H1 (cell line): ENCODE data around the gene CEL. TPM values are rescaled to one million over a fixed set of nuclear protein-coding genes. Genes with fewer than 3 reads are reported as not detected.

ENCODE experiments used
- CTCF ChIA-PET: fragments of 300-600 bp; sonication (Branson Sonifier 250); formaldehyde crosslinking; loops from one replicate; lab custom pipeline; 2021; ENCODE audit not compliant: partially characterized antibody; lab: Charles Lee
- POLR2A ChIA-PET: fragments of 300-600 bp; sonication (Branson Sonifier 250); formaldehyde crosslinking; loops from one replicate; lab custom pipeline; 2021; ENCODE audit warnings: inconsistent platforms; ENCODE audit not compliant: partially characterized antibody; lab: Charles Lee
- DNase-seq, 2 experiments: peaks; one replicate each; pipeline versions ENCODE4 v3.0.0 to v3.0.0-alpha.2; 2010 to 2022; ENCODE audit warnings: low spot score in 2 of 2, low read depth in 1 of 2, mixed read lengths in 1 of 2
- FAIRE-seq: peaks from 2 replicates; lab custom pipeline; 2011; peaks lifted over from hg19 to GRCh38; lab: Jason Lieb, UNC
- H2AFZ ChIP-seq: 2 replicates; pipeline ENCODE4 v1.8.1; 2012; ENCODE audit warnings: low read length, inconsistent platforms
- H2AK5ac ChIP-seq: 2 replicates; pipeline ENCODE4 v1.6.1; 2013; ENCODE audit warnings: low read depth, low read length
- H2BK120ac ChIP-seq: replicated peaks from 2 replicates; pipeline ENCODE3; 2013; ENCODE audit warnings: low read depth, low read length, inconsistent platforms
- H2BK12ac ChIP-seq: 2 replicates; pipeline ENCODE4 v1.6.1; 2013; ENCODE audit warnings: low read depth, low read length
- H2BK15ac ChIP-seq: 2 replicates; pipeline ENCODE4 v1.6.1; 2013; ENCODE audit warnings: low read length
- H2BK20ac ChIP-seq: 2 replicates; pipeline ENCODE4 v1.6.1; 2013; ENCODE audit warnings: low read length
- H2BK5ac ChIP-seq: 2 replicates; pipeline ENCODE4 v1.6.1; 2013; ENCODE audit warnings: low read depth, low read length
- H3K14ac ChIP-seq: 2 replicates; pipeline ENCODE4 v1.6.1; 2013; ENCODE audit warnings: inconsistent platforms; ENCODE audit not compliant: insufficient read length
- H3K18ac ChIP-seq: 2 replicates; pipeline ENCODE4 v1.6.1; 2013; ENCODE audit warnings: low read length; ENCODE audit errors: extremely low read depth
- H3K23ac ChIP-seq: 2 replicates; pipeline ENCODE4 v1.6.1; 2013; ENCODE audit warnings: inconsistent platforms; ENCODE audit not compliant: insufficient read length
- H3K23me2 ChIP-seq: 2 replicates; pipeline ENCODE4 v1.6.1; 2013; ENCODE audit warnings: low read depth, low read length
- H3K27ac ChIP-seq: 2 replicates; pipeline ENCODE4 v1.6.1; 2011; ENCODE audit warnings: low read depth, low read length, inconsistent platforms
- H3K27me3 ChIP-seq, 4 experiments: replicated peaks in 1 of 4; 1 replicate in 1 of 4; 2 replicates in 3 of 4; pipeline versions ENCODE4 v1.6.1 to v1.8.1; 2011 to 2013; ENCODE audit warnings: low read length in 3 of 4, mild to moderate bottlenecking in 3 of 4, inconsistent platforms in 2 of 4, mixed read lengths in 2 of 4, moderate library complexity in 1 of 4; ENCODE audit not compliant: control insufficient read depth in 3 of 4, insufficient read depth in 3 of 4; ENCODE audit errors: extremely low read depth in 1 of 4
- H3K36me3 ChIP-seq, 4 experiments: 2 replicates each; pipeline versions ENCODE4 v1.6.1 to v1.8.1; 2011 to 2013; ENCODE audit warnings: mild to moderate bottlenecking in 4 of 4, low read length in 3 of 4, moderate library complexity in 2 of 4, control low read depth in 1 of 4, inconsistent platforms in 1 of 4; ENCODE audit not compliant: insufficient read depth in 4 of 4, control insufficient read depth in 2 of 4
- H3K4ac ChIP-seq: replicated peaks from 2 replicates; pipeline ENCODE3; 2013; ENCODE audit warnings: low read length, low read depth, mixed read lengths, inconsistent platforms; ENCODE audit not compliant: insufficient read length
- H3K4me1 ChIP-seq, 4 experiments: replicated peaks in 1 of 4; 1 replicate in 1 of 4; 2 replicates in 3 of 4; pipeline versions ENCODE4 v1.6.1 to v1.8.1; 2011 to 2013; ENCODE audit warnings: low read length in 3 of 4, inconsistent platforms in 2 of 4, mixed read lengths in 1 of 4; ENCODE audit not compliant: insufficient read depth in 4 of 4, control insufficient read depth in 3 of 4
- H3K4me2 ChIP-seq, 2 experiments: 2 replicates each; pipeline versions ENCODE4 v1.6.1 to v1.8.1; 2011 to 2013; ENCODE audit warnings: low read depth in 2 of 2, low read length in 2 of 2, control low read depth in 1 of 2, inconsistent platforms in 1 of 2, mild to moderate bottlenecking in 1 of 2; ENCODE audit not compliant: insufficient read depth in 1 of 2
- H3K4me3 ChIP-seq, 4 experiments: fragments of 200-600, 300-600 bp in 1 of 4; sonication (generic), shearing (Covaris generic), sonication (Bioruptor Twin) in 1 of 4; 2 replicates each; pipeline versions ENCODE4 v1.5.1 to v1.8.1; 2011 to 2016; ENCODE audit warnings: low read length in 4 of 4, low read depth in 3 of 4, control low read depth in 2 of 4, inconsistent platforms in 2 of 4, mild to moderate bottlenecking in 2 of 4, mixed read lengths in 1 of 4, moderate library complexity in 1 of 4; ENCODE audit not compliant: insufficient read depth in 2 of 4; ENCODE audit errors: extremely low read depth in 1 of 4
- H3K56ac ChIP-seq: replicated peaks from 2 replicates; pipeline ENCODE3; 2013; ENCODE audit warnings: low read depth, mild to moderate bottlenecking, mixed read lengths, low read length, inconsistent platforms; ENCODE audit not compliant: insufficient read length
- H3K79me1 ChIP-seq: 2 replicates; pipeline ENCODE4 v1.6.1; 2013; ENCODE audit warnings: low read depth, low read length, control low read depth
- H3K79me2 ChIP-seq, 2 experiments: 2 replicates each; pipeline versions ENCODE4 v1.6.1 to v1.8.1; 2012 to 2013; ENCODE audit warnings: low read length in 2 of 2, mild to moderate bottlenecking in 2 of 2, inconsistent platforms in 1 of 2; ENCODE audit not compliant: insufficient read depth in 2 of 2, control insufficient read depth in 1 of 2
- H3K9ac ChIP-seq, 4 experiments: replicated peaks in 1 of 4; 1 replicate in 1 of 4; 2 replicates in 3 of 4; pipeline versions ENCODE4 v1.6.1 to v1.8.1; 2011 to 2013; ENCODE audit warnings: low read depth in 3 of 4, low read length in 3 of 4, control low read depth in 2 of 4, mild to moderate bottlenecking in 2 of 4, moderate library complexity in 2 of 4, inconsistent platforms in 1 of 4; ENCODE audit errors: extremely low read depth in 1 of 4
- H3K9me3 ChIP-seq, 2 experiments: 2 replicates each; pipeline versions ENCODE4 v1.6.1 to v1.8.1; 2012 to 2013; ENCODE audit warnings: mild to moderate bottlenecking in 2 of 2, moderate library complexity in 2 of 2, control low read depth in 1 of 2, inconsistent platforms in 1 of 2, low read depth in 1 of 2, low read length in 1 of 2, mixed read lengths in 1 of 2; ENCODE audit not compliant: insufficient read depth in 2 of 2
- H4K20me1 ChIP-seq, 2 experiments: replicated peaks in 1 of 2; 2 replicates each; pipeline versions ENCODE3 to v1.8.1; 2011 to 2013; ENCODE audit warnings: inconsistent platforms in 2 of 2, low read length in 2 of 2, mild to moderate bottlenecking in 1 of 2; ENCODE audit not compliant: insufficient read depth in 2 of 2, control insufficient read depth in 1 of 2
- H4K5ac ChIP-seq: 2 replicates; pipeline ENCODE4 v1.6.1; 2013; ENCODE audit warnings: low read length, low read depth, mixed read lengths, inconsistent platforms; ENCODE audit not compliant: insufficient read length
- H4K8ac ChIP-seq: 2 replicates; pipeline ENCODE4 v1.8.0; 2013; ENCODE audit warnings: mild to moderate bottlenecking, moderate library complexity, low read length, inconsistent platforms; ENCODE audit not compliant: insufficient read depth; ENCODE audit errors: extremely low read depth
- H4K91ac ChIP-seq: replicated peaks from 2 replicates; pipeline ENCODE3; 2013; ENCODE audit warnings: low read length, mixed read lengths, inconsistent platforms; ENCODE audit not compliant: insufficient read length
- SIX5 ChIP-seq: IDR thresholded peaks from 2 replicates; pipeline ENCODE4 v1.6.1; 2011; ENCODE audit warnings: mild to moderate bottlenecking, low read depth, low read length
- WGBS, 2 experiments: shearing (Covaris generic) in 1 of 2; methylation state at CpG; one replicate each; pipeline versions ENCODE4 v1.1.6 to v1.1.7; 2013 to 2015; ENCODE audit warnings: low lambda C conversion rate in 2 of 2, mixed read lengths in 2 of 2, inconsistent platforms in 1 of 2, low coverage in 1 of 2, missing lambda C conversion rate in 1 of 2; ENCODE audit not compliant: insufficient replicate concordance in 2 of 2, insufficient coverage in 1 of 2, insufficient read length in 1 of 2; ENCODE audit errors: extremely low coverage in 1 of 2, missing lambda C conversion rate in 1 of 2; 5-methylcytosine and 5-hydroxymethylcytosine counted together
- polyA plus RNA-seq, 7 experiments: library from polyadenylated mRNA; depleted of rRNA in 3 of 7; stranded (reverse) in 5 of 7; unstranded in 2 of 7; fragments of >200 nt in 5 of 7; fragments of 200-250 nt in 2 of 7; gene quantifications; 1 replicate in 5 of 7; 2 replicates in 1 of 7; 4 replicates in 1 of 7; pipeline versions ENCODE4 v1.2.1 to v1.2.3, GENCODE V29; 2011 to 2013; ENCODE audit warnings: missing spikeins in 2 of 7, mixed read lengths in 2 of 7
- total RNA-seq: library from RNA; stranded (reverse); fragmentation: NEBNext Ultra II Directional; extraction: Animal tissue kit (Norgen Biotek cat#: 25700); gene quantifications from 2 replicates; pipeline ENCODE4 v1.2.1, GENCODE V29; 2021

CEL gene
- total and polyA plus RNA-seq, 2 of the 8 experiments (the other 6 are each of a cell fraction or from before 2014, with no cell fraction given) = 1.8 to 3.4 TPM

DNA sequence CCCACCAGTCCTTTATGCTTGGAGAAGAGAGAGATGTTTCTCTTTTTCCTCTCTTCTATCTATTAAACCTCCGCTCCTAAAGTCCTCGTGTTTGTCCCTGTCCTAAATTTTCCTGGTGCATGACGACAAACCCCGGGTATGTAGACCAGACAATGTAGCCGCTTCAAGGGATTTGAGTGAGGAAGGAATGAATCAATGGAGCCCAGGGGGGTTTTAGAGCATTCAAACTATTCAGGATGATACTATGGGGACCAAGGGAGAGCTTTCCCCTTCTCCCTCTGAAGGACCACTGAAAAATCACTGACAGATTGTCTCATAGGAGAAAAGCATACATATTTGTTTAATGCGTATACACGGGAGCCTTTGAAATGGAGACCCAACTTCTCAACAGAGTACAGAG, 18.4 kb downstream of the CEL start:
- Histone ChIP-seq H3K23ac (no peak overlapping the region), H3K79me1 (no peaks in the 10 kb centered on the region), H4K20me1 (no peaks in the 10 kb centered on the region), H2BK5ac (no peak overlapping the region), H4K91ac (no peak overlapping the region), H3K14ac (no peak overlapping the region), H3K4me1 (no peaks in the 10 kb centered on the region), H3K4ac (no peak overlapping the region), H2AK5ac (no peak overlapping the region), H3K9ac (no peak overlapping the region), H3K9me3 (no peaks in the 10 kb centered on the region), H4K8ac (no peak overlapping the region), H3K79me2 (no peaks in the 10 kb centered on the region), H3K18ac (no peak overlapping the region), H3K56ac (no peak overlapping the region), H3K4me2 (no peak overlapping the region), H2BK15ac (no peak overlapping the region), H3K36me3 (no peaks in the 10 kb centered on the region), H3K27me3 (no peaks in the 10 kb centered on the region), H3K23me2 (no peaks in the 10 kb centered on the region), H3K4me3 (no peak overlapping the region), H2BK12ac (no peak overlapping the region), H2BK20ac (no peak overlapping the region), H3K27ac (no peak overlapping the region), H2BK120ac (no peak overlapping the region), H2AFZ (no peak overlapping the region), H4K5ac (no peak overlapping the region)
- FAIRE-seq = no peak
- ChIA-PET POLR2A (no interaction called here), CTCF (interaction anchor here (0.8 to 2.9 kb wide), 6 partner anchors 13 to 87 kb away, joined by 3 to 9 read pairs (median 3); no protein-coding TSS in a partner anchor)
- 86% methylated on average over 7 of the region's 7 CpGs; no CpG with 5 or more reads in 1 of the 2 experiments for WGBS, 2 experiments
- no peak for DNase-seq
- no peak for TF ChIP-seq SIX5
